HG03432 (cell line): ENCODE measurements around the gene JAZF1.

Experiments
- ATAC-seq: cut with Tn5 transposase; IDR thresholded peaks from one replicate; pipeline ENCODE4 v1.9.1; 2021; ENCODE audit warnings: mild to moderate bottlenecking, moderate library complexity; ENCODE audit not compliant: unreplicated experiment

The JAZF1 gene

GRCh38 chr7:28192786-28193585, 12.4 kb upstream of the JAZF1 start:
- no peak for ATAC-seq

- ATAC-seq: no peak
Measured at GRCh38 chr7:28191751-28192150, 11.2 kb upstream of the JAZF1 start.

GRCh38 chr7:28191184-28191583, 10.6 kb upstream of the JAZF1 start:
- no peak for ATAC-seq

- no peak for ATAC-seq
Measured at GRCh38 chr7:28190077-28190710, 9.6 kb upstream of the JAZF1 start.

- ATAC-seq: no peak
Measured at GRCh38 chr7:28187012-28187411, 6.4 kb upstream of the JAZF1 start.

- ATAC-seq: no peak
Measured at GRCh38 chr7:28183627-28184026, 3.0 kb upstream of the JAZF1 start.

GRCh38 chr7:28182071-28182471, 1.5 kb upstream of the JAZF1 start:
- ATAC-seq: no peak

- no peak for ATAC-seq
Measured at GRCh38 chr7:28181416-28181815, 821 bp upstream of the JAZF1 start.

- no peak for ATAC-seq
Measured at GRCh38 chr7:28180031-28180363, 598 bp downstream of the JAZF1 start.

- ATAC-seq: peak; percentile 77
Measured at GRCh38 chr7:28179120-28180030, 1.2 kb downstream of the JAZF1 start.

GRCh38 chr7:28178599-28178998, 2.0 kb downstream of the JAZF1 start:
- ATAC-seq: peak; percentile 25

GRCh38 chr7:28177836-28178235, 2.8 kb downstream of the JAZF1 start:
- no peak for ATAC-seq

- ATAC-seq: no peak
Measured at GRCh38 chr7:28176645-28177044, 4.0 kb downstream of the JAZF1 start.

GRCh38 chr7:28176174-28176573, 4.4 kb downstream of the JAZF1 start:
- no peak for ATAC-seq

GRCh38 chr7:28174901-28175661, 5.5 kb downstream of the JAZF1 start:
- no peak for ATAC-seq

- no peak for ATAC-seq
Measured at GRCh38 chr7:28174442-28174841, 6.2 kb downstream of the JAZF1 start.

- ATAC-seq: no peak
Measured at GRCh38 chr7:28173531-28173930, 7.1 kb downstream of the JAZF1 start.

- ATAC-seq: no peak
Measured at GRCh38 chr7:28172958-28173357, 7.6 kb downstream of the JAZF1 start.

GRCh38 chr7:28170701-28171100, 9.9 kb downstream of the JAZF1 start:
- no peak for ATAC-seq

- no peak for ATAC-seq
Measured at GRCh38 chr7:28169230-28169629, 11.4 kb downstream of the JAZF1 start.
